Erythroblast (primary cell): ENCODE measurements around the gene UGT1A6.

Experiments
- GATA1 ChIP-seq: IDR thresholded peaks from 2 replicates; pipeline ENCODE4 v1.6.1; 2011; ENCODE audit warnings: low read depth, mild to moderate bottlenecking, control low read depth, low read length, moderate library complexity
- POLR2A ChIP-seq: IDR thresholded peaks from 2 replicates; pipeline ENCODE4 v1.6.1; 2011; ENCODE audit warnings: mild to moderate bottlenecking, low read length

DNA sequence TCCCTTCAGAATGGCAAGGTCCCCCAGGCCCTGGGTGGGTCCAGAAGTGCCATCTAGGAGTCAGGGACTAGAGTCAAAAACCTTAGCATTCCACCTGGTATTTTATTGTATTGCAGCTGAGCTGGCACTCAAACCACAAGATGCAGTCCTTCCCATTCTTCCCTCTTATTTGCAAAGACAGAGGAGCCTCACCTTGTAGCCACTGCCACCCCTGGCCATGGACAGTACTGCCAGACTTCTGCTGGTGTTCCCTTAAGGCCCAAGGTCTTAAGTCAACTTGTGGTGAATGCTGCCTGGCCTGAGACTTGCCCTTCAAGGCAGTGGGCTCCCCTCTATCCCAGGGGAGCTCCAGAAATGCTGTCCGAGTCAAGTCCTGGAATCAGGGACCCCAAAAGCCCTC, 49.6 kb upstream of the UGT1A6 start:
- no peak for TF ChIP-seq POLR2A
- TF ChIP-seq GATA1, result no peak
